IMR-90 (cell line): ENCODE results near the gene GSTT4. TPM values are rescaled to one million over a fixed set of nuclear protein-coding genes. Genes with fewer than 3 reads are reported as not detected.

ENCODE experiments used
- ATAC-seq: fragments of 200-7000 bp; cut with Tn5 transposase; 2 replicates; pipeline ENCODE4 v1.9.1; 2020; ENCODE audit warnings: low read depth, mild to moderate bottlenecking, moderate library complexity
- BruUV-seq: library from RNA; stranded (reverse); fragments of 400-500 nt; replicated peaks from 2 replicates; lab custom pipeline; 2021; lab: Mats Ljungman, UMichigan
- CTCF ChIA-PET: fragments of 300-600 bp; formaldehyde crosslinking; extraction: SDS; loops from one replicate; lab custom pipeline; 2021; ENCODE audit warnings: antibody characterized with exemption; lab: Yijun Ruan, JAX
- POLR2A ChIA-PET: fragments of 300-600 bp; sonication (Branson Sonifier 250); formaldehyde crosslinking; loops from one replicate; lab custom pipeline; 2022; ENCODE audit warnings: antibody characterized with exemption; ENCODE audit not compliant: unreplicated experiment; lab: Charles Lee
- DNase-seq: peaks from one replicate; pipeline ENCODE4 v3.0.0; 2013
- H2AFZ ChIP-seq: replicated peaks from 2 replicates; pipeline ENCODE3; 2013; ENCODE audit warnings: low read length, mild to moderate bottlenecking; ENCODE audit not compliant: poor library complexity
- H2AK5ac ChIP-seq: 2 replicates; pipeline ENCODE4 v1.6.1; 2013; ENCODE audit warnings: low read depth, low read length, inconsistent platforms
- H2AK9ac ChIP-seq: replicated peaks from 2 replicates; pipeline ENCODE3; 2013; ENCODE audit warnings: mild to moderate bottlenecking, low read depth, low read length, moderate library complexity; ENCODE audit not compliant: poor library complexity
- H2BK120ac ChIP-seq: 2 replicates; pipeline ENCODE4 v1.6.1; 2013; ENCODE audit warnings: low read depth, low read length, inconsistent platforms
- H2BK15ac ChIP-seq: 3 replicates; pipeline ENCODE4 v1.6.1; 2013; ENCODE audit warnings: low read depth, low read length, inconsistent platforms
- H2BK20ac ChIP-seq: 2 replicates; pipeline ENCODE4 v1.6.1; 2013; ENCODE audit warnings: low read depth, mild to moderate bottlenecking, inconsistent platforms, low read length, moderate library complexity
- H2BK5ac ChIP-seq: 2 replicates; pipeline ENCODE4 v1.6.1; 2013; ENCODE audit warnings: mild to moderate bottlenecking, low read depth, low read length, inconsistent platforms; ENCODE audit not compliant: poor library complexity, severe bottlenecking
- H3K14ac ChIP-seq: replicated peaks from 2 replicates; pipeline ENCODE4 v1.6.1; 2013; ENCODE audit warnings: low read depth, low read length, inconsistent platforms
- H3K18ac ChIP-seq: 2 replicates; pipeline ENCODE4 v1.6.1; 2013; ENCODE audit warnings: low read depth, low read length, control low read depth
- H3K23ac ChIP-seq: 2 replicates; pipeline ENCODE4 v1.6.1; 2013; ENCODE audit warnings: low read depth, low read length, inconsistent platforms
- H3K27ac ChIP-seq: 2 replicates; pipeline ENCODE4 v1.5.1; 2013; ENCODE audit warnings: mild to moderate bottlenecking, control low read depth, low read length; ENCODE audit not compliant: insufficient read depth
- H3K27me3 ChIP-seq: 2 replicates; pipeline ENCODE4 v1.6.1; 2013; ENCODE audit warnings: low read length; ENCODE audit not compliant: control insufficient read depth, insufficient read depth
- H3K36me3 ChIP-seq: 2 replicates; pipeline ENCODE4 v1.6.1; 2013; ENCODE audit warnings: low read length, mixed read lengths; ENCODE audit not compliant: control insufficient read depth, insufficient read depth
- H3K4ac ChIP-seq: 2 replicates; pipeline ENCODE4 v1.6.1; 2013; ENCODE audit warnings: low read depth, low read length, inconsistent platforms
- H3K4me1 ChIP-seq: 2 replicates; pipeline ENCODE4 v1.6.1; 2013; ENCODE audit warnings: low read length, mixed read lengths; ENCODE audit not compliant: control insufficient read depth, insufficient read depth
- H3K4me2 ChIP-seq: 2 replicates; pipeline ENCODE4 v1.6.1; 2013; ENCODE audit warnings: low read depth, mild to moderate bottlenecking, control low read depth, low read length, moderate library complexity
- H3K4me3 ChIP-seq: 2 replicates; pipeline ENCODE4 v1.5.1; 2013; ENCODE audit warnings: low read depth, mild to moderate bottlenecking, control low read depth, low read length, moderate library complexity; ENCODE audit not compliant: insufficient read depth
- H3K56ac ChIP-seq: 2 replicates; pipeline ENCODE4 v1.6.1; 2013; ENCODE audit warnings: low read length, inconsistent platforms; ENCODE audit not compliant: insufficient read depth; ENCODE audit errors: extremely low read depth
- H3K79me1 ChIP-seq, 2 experiments: 2 replicates each; pipeline ENCODE4 v1.6.1; 2013; ENCODE audit warnings: low read length in 2 of 2, inconsistent platforms in 1 of 2, low read depth in 1 of 2
- H3K9ac ChIP-seq: 2 replicates; pipeline ENCODE4 v1.6.1; 2013; ENCODE audit warnings: low read depth, low read length, control low read depth
- H3K9me1 ChIP-seq: 2 replicates; pipeline ENCODE4 v1.6.1; 2013; ENCODE audit warnings: low read length, inconsistent platforms; ENCODE audit not compliant: insufficient read depth
- H3K9me3 ChIP-seq: 2 replicates; pipeline ENCODE4 v1.6.1; 2013; ENCODE audit warnings: low read length; ENCODE audit not compliant: control insufficient read depth, insufficient read depth
- H4K20me1 ChIP-seq: 2 replicates; pipeline ENCODE4 v1.6.1; 2013; ENCODE audit warnings: low read length, inconsistent platforms; ENCODE audit not compliant: insufficient read depth
- H4K5ac ChIP-seq: 2 replicates; pipeline ENCODE4 v1.6.1; 2013; ENCODE audit warnings: mild to moderate bottlenecking, low read depth, low read length, control low read depth
- H4K8ac ChIP-seq, 2 experiments: 2 replicates each; pipeline ENCODE4 v1.6.1; 2013; ENCODE audit warnings: low read depth in 2 of 2, low read length in 2 of 2, control low read depth in 1 of 2, inconsistent platforms in 1 of 2
- H4K91ac ChIP-seq: 2 replicates; pipeline ENCODE4 v1.6.1; 2013; ENCODE audit warnings: low read depth, low read length, inconsistent platforms; ENCODE audit not compliant: insufficient read depth
- BHLHE40 ChIP-seq: fragments of 150-350 bp; IDR thresholded peaks from 2 replicates; pipeline ENCODE4 v1.6.1; 2016; ENCODE audit warnings: mild to moderate bottlenecking, low read depth, low read length
- CEBPB ChIP-seq: IDR thresholded peaks from 2 replicates; pipeline ENCODE4 v1.6.1; 2012; ENCODE audit warnings: low read depth, low read length, improper control_type of control experiment
- CHD1 ChIP-seq: IDR thresholded peaks from 2 replicates; pipeline ENCODE4 v1.6.1; 2012; ENCODE audit warnings: low read depth, low read length, improper control_type of control experiment
- CTCF ChIP-seq: conservative IDR thresholded peaks from 2 replicates; pipeline ENCODE4 v1.5.1; 2012; ENCODE audit warnings: mild to moderate bottlenecking, low read depth, low read length, improper control_type of control experiment
- ELK1 ChIP-seq: fragments of 150-350 bp; IDR thresholded peaks from 2 replicates; pipeline ENCODE4 v1.6.1; 2016; ENCODE audit warnings: low read depth, mild to moderate bottlenecking, low read length, moderate library complexity, borderline replicate concordance
- FOS ChIP-seq: fragments of 150-350 bp; IDR thresholded peaks from 2 replicates; pipeline ENCODE4 v1.6.1; 2016; ENCODE audit warnings: low read depth, low read length
- MAFK ChIP-seq: IDR thresholded peaks from 2 replicates; pipeline ENCODE4 v1.6.1; 2012; ENCODE audit warnings: low read depth, low read length, improper control_type of control experiment
- MAZ ChIP-seq: IDR thresholded peaks from 2 replicates; pipeline ENCODE4 v1.6.1; 2012; ENCODE audit warnings: low read depth, mild to moderate bottlenecking, low read length, improper control_type of control experiment, moderate library complexity, borderline replicate concordance
- MXI1 ChIP-seq: IDR thresholded peaks from 2 replicates; pipeline ENCODE4 v1.6.1; 2012; ENCODE audit warnings: low read depth, mild to moderate bottlenecking, low read length, moderate library complexity, borderline replicate concordance
- NFE2L2 ChIP-seq: fragments of 150-350 bp; IDR thresholded peaks from 2 replicates; pipeline ENCODE4 v1.6.1; 2016; ENCODE audit warnings: low read depth, mild to moderate bottlenecking, low read length
- POLR2A ChIP-seq: IDR thresholded peaks from 2 replicates; pipeline ENCODE4 v1.6.1; 2012; ENCODE audit warnings: mild to moderate bottlenecking, low read depth, low read length
- RAD21 ChIP-seq: IDR thresholded peaks from 2 replicates; pipeline ENCODE4 v1.6.1; 2012; ENCODE audit warnings: low read length, improper control_type of control experiment
- RCOR1 ChIP-seq: IDR thresholded peaks from 2 replicates; pipeline ENCODE4 v1.6.1; 2012; ENCODE audit warnings: mild to moderate bottlenecking, low read length, improper control_type of control experiment; ENCODE audit not compliant: insufficient replicate concordance
- RFX5 ChIP-seq: IDR thresholded peaks from 2 replicates; pipeline ENCODE4 v1.8.0; 2012; ENCODE audit warnings: low read depth, mild to moderate bottlenecking, low read length, moderate library complexity
- SMC3 ChIP-seq: fragments of 150-350 bp; IDR thresholded peaks from 2 replicates; pipeline ENCODE4 v1.6.1; 2016; ENCODE audit warnings: low read depth, mild to moderate bottlenecking, antibody characterized with exemption, low read length, moderate library complexity
- USF2 ChIP-seq: fragments of 150-350 bp; IDR thresholded peaks from 2 replicates; pipeline ENCODE4 v1.6.1; 2017; ENCODE audit warnings: mild to moderate bottlenecking, antibody characterized with exemption, low read length, low read depth
- WGBS, 2 experiments: methylation state at CpG; one replicate each; pipeline versions ENCODE4 v1.1.5 to v1.1.7; 2013; ENCODE audit warnings: missing lambda C conversion rate in 2 of 2; ENCODE audit not compliant: insufficient read length in 1 of 2; ENCODE audit errors: extremely low coverage in 2 of 2; 5-methylcytosine and 5-hydroxymethylcytosine counted together
- dilution Hi-C: fragments of 300-500 bp; cut with HindIII; formaldehyde crosslinking; loops from one replicate; pipeline ENCODE4 v1.14.3; 2018; ENCODE audit warnings: low sequenced_read_pairs; ENCODE audit not compliant: unreplicated experiment
- in situ Hi-C: fragments of 300-500 bp; cut with MboI; formaldehyde crosslinking; loops from 3 replicates; pipeline ENCODE4 v1.14.3; 2019; ENCODE audit warnings: low sequenced_read_pairs, inconsistent platforms, mixed read lengths
- intact Hi-C: fragments of 100-400 bp; cut with micrococcal nuclease; formaldehyde crosslinking; loops from 2 replicates; pipeline ENCODE4 v1.10.0; 2022
- polyA plus RNA-seq, 3 experiments: library from polyadenylated mRNA; depleted of rRNA; stranded (reverse); fragments of >200 nt; gene quantifications; 2 replicates each; pipeline ENCODE4 v1.2.3, GENCODE V29; 2012; ENCODE audit warnings: low replicate concordance in 1 of 3
- total RNA-seq: library from RNA; depleted of rRNA; stranded (reverse); fragments of >200 nt; gene quantifications from 2 replicates; pipeline ENCODE4 v1.2.3, GENCODE V29; 2012

GSTT4 gene
- total and polyA plus RNA-seq, 2 of the 4 experiments (the other 2 are of a cell fraction) = not detected

GRCh38 chr22:24016156-24016555 lies 10.9 kb upstream of the GSTT4 start:
- Histone ChIP-seq H3K4me2 (no peak overlapping the region), H2AK5ac (no peak overlapping the region), H3K9me1 (peaks cover 6% of the 10 kb centered on the region), H3K4me1 (peaks cover 3% of the 10 kb centered on the region; the same call in 1 of the 2 replicates), H2BK15ac (no peak overlapping the region), H3K9ac (no peak overlapping the region), H4K91ac (no peak overlapping the region), H2BK120ac (no peak overlapping the region), H3K4me3 (no peak overlapping the region), H4K20me1 (peaks cover 4% of the 10 kb centered on the region; the same call in 1 of the 2 replicates), H3K27me3 (no peaks in the 10 kb centered on the region), H4K5ac (no peak overlapping the region), H2BK20ac (no peak overlapping the region), H4K8ac (no peak overlapping the region), H3K56ac (no peak overlapping the region), H3K27ac (no peak overlapping the region), H3K36me3 (peaks cover 2% of the 10 kb centered on the region; the same call in 1 of the 2 replicates), H3K18ac (no peak overlapping the region), H3K9me3 (no peaks in the 10 kb centered on the region), H2BK5ac (no peak overlapping the region), H3K4ac (no peak overlapping the region), H2AK9ac (no peak overlapping the region), H3K23ac (no peak overlapping the region), H3K14ac (no peak overlapping the region), H3K79me1 (peaks cover 21 to 59% of the 10 kb centered on the region in 2 experiments), H2AFZ (no peak overlapping the region)
- ChIA-PET CTCF (no interaction called here), POLR2A (no interaction called here)
- in situ Hi-C loops = no loop called here
- dilution Hi-C loops = no loop called here
- WGBS, 2 experiments = no CpG with 5 or more reads among the region's 1 CpG
- ATAC-seq (no peak), DNase-seq (no peak)
- intact Hi-C loops = loop anchor here (10.0 kb wide), 1 partner anchor 69 kb away; no protein-coding TSS in a partner anchor
- TF ChIP-seq MXI1 = no peak
- no peak for TF ChIP-seq POLR2A
- TF ChIP-seq CHD1 = no peak
- no peak for TF ChIP-seq CTCF
- TF ChIP-seq RFX5 = no peak
- TF ChIP-seq NFE2L2 = no peak
- TF ChIP-seq SMC3 = no peak
- TF ChIP-seq USF2 = no peak
- TF ChIP-seq BHLHE40 = no peak
- no peak for TF ChIP-seq CEBPB
- no peak for TF ChIP-seq MAFK
- no peak for TF ChIP-seq ELK1
- TF ChIP-seq RAD21 = no peak
- no peak for TF ChIP-seq RCOR1
- TF ChIP-seq MAZ = no peak
- no peak for TF ChIP-seq FOS
- no TSS peak for BruUV-seq
